ENCODE measurements around the gene TIMM23. TPM values are rescaled to one million over a fixed set of nuclear protein-coding genes. Genes with fewer than 3 reads are reported as not detected.
"Not testable (repeated sequence)": the region's sequence is repeated elsewhere in the genome, so short reads cannot be mapped to it uniquely, and the experiment has no call there.

Gene TIMM23
- total RNA-seq, 1 experiment from 2014 or later, result 85.2 TPM

DNA sequence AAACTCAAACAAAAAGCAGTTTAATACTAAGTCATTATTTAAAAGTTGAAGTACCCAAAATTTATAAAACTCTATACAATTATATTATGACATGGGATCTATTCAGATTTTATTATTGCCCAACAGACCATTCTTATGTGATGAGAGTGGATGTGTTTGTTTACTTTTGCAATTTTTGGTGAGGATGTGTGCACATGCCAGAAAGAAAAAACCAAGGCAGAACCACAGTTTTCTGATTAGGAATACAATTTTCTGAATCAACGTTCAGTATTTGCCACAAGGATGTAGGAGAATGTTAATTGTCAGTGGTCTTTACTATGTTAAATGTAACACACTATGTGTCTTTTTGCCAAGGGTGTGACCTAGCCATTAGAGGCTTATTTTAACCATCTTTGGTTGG lies 9.1 kb downstream of the TIMM23 start:
- H3K27ac Mint-ChIP-seq (ENCODE audit: low read depth, unreplicated experiment); CTCF ChIA-PET; H3K9me3 Mint-ChIP-seq (ENCODE audit: unreplicated experiment); H3K4me1 Mint-ChIP-seq (ENCODE audit: insufficient read depth, unreplicated experiment); DNase-seq (ENCODE audit: unreplicated experiment); POLR2A ChIA-PET; H3K4me3 Mint-ChIP-seq (ENCODE audit: unreplicated experiment); intact Hi-C loops (cut with micrococcal nuclease); BruUV-seq (replicated peaks); H3K27me3 Mint-ChIP-seq (ENCODE audit: insufficient read depth, unreplicated experiment): not testable (repeated sequence)
- H3K36me3 Mint-ChIP-seq (ENCODE audit: insufficient read depth, unreplicated experiment), result peaks cover 25% of the 10 kb centered on the region

GRCh38 chr10:45983538-45984186 lies 11.4 kb downstream of the TIMM23 start:
- H3K27me3 Mint-ChIP-seq (ENCODE audit: insufficient read depth, unreplicated experiment); H3K4me1 Mint-ChIP-seq (ENCODE audit: insufficient read depth, unreplicated experiment); H3K9me3 Mint-ChIP-seq (ENCODE audit: unreplicated experiment); H3K27ac Mint-ChIP-seq (ENCODE audit: low read depth, unreplicated experiment); H3K4me3 Mint-ChIP-seq (ENCODE audit: unreplicated experiment); BruUV-seq (replicated peaks); POLR2A ChIA-PET: not testable (repeated sequence)
- H3K36me3 Mint-ChIP-seq (ENCODE audit: insufficient read depth, unreplicated experiment), result peaks cover 23% of the 10 kb centered on the region
- TF ChIP-seq, protein P1, sequence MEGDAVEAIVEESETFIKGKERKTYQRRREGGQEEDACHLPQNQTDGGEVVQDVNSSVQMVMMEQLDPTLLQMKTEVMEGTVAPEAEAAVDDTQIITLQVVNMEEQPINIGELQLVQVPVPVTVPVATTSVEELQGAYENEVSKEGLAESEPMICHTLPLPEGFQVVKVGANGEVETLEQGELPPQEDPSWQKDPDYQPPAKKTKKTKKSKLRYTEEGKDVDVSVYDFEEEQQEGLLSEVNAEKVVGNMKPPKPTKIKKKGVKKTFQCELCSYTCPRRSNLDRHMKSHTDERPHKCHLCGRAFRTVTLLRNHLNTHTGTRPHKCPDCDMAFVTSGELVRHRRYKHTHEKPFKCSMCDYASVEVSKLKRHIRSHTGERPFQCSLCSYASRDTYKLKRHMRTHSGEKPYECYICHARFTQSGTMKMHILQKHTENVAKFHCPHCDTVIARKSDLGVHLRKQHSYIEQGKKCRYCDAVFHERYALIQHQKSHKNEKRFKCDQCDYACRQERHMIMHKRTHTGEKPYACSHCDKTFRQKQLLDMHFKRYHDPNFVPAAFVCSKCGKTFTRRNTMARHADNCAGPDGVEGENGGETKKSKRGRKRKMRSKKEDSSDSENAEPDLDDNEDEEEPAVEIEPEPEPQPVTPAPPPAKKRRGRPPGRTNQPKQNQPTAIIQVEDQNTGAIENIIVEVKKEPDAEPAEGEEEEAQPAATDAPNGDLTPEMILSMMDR (IDR thresholded peaks at IDR 0.05; ENCODE audit: unreplicated experiment), result peak; percentile 28
- intact Hi-C loops (cut with micrococcal nuclease), result loop anchor here (2.0 kb wide), 1 partner anchor 45 kb away; no protein-coding TSS in a partner anchor
- DNase-seq (ENCODE audit: unreplicated experiment), result peak; percentile 58
- CTCF ChIA-PET, result interaction anchor here (0.7 to 2.3 kb wide), 2 partner anchors 40 to 46 kb away, joined by 3 to 7 read pairs; no protein-coding TSS in a partner anchor

- H3K27me3 Mint-ChIP-seq (ENCODE audit: insufficient read depth, unreplicated experiment); H3K4me1 Mint-ChIP-seq (ENCODE audit: insufficient read depth, unreplicated experiment); POLR2A ChIA-PET; H3K4me3 Mint-ChIP-seq (ENCODE audit: unreplicated experiment); H3K9me3 Mint-ChIP-seq (ENCODE audit: unreplicated experiment); BruUV-seq (replicated peaks); H3K27ac Mint-ChIP-seq (ENCODE audit: low read depth, unreplicated experiment); DNase-seq (ENCODE audit: unreplicated experiment); CTCF ChIA-PET; intact Hi-C loops (cut with micrococcal nuclease): not testable (repeated sequence)
- H3K36me3 Mint-ChIP-seq (ENCODE audit: insufficient read depth, unreplicated experiment), result peaks cover 27% of the 10 kb centered on the region
Measured at GRCh38 chr10:45984473-45984872, 12.2 kb downstream of the TIMM23 start.

DNA sequence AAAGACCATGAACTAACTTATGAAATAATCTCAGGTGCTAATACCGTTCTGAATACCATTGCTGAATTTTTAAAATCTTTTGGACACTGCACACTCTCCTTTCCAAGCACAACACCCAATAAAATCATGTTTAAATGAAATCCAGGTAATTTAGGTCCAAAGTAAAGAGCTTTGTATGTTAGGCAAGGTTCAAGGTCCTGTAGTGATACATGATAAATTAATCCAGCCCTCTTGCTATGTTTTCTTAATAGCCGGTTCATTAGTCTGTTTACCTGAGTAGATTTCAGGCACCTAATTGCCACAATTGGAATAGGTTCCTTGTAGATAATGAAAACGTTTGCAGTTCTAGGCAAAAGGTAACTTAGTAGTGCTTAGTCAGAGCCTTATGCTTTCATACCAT lies 13.3 kb downstream of the TIMM23 start:
- intact Hi-C loops (cut with micrococcal nuclease); H3K4me1 Mint-ChIP-seq (ENCODE audit: insufficient read depth, unreplicated experiment); POLR2A ChIA-PET; H3K27me3 Mint-ChIP-seq (ENCODE audit: insufficient read depth, unreplicated experiment); H3K9me3 Mint-ChIP-seq (ENCODE audit: unreplicated experiment); CTCF ChIA-PET; BruUV-seq (replicated peaks); DNase-seq (ENCODE audit: unreplicated experiment); H3K4me3 Mint-ChIP-seq (ENCODE audit: unreplicated experiment): not testable (repeated sequence)
- H3K36me3 Mint-ChIP-seq (ENCODE audit: insufficient read depth, unreplicated experiment), result peaks cover 35% of the 10 kb centered on the region
- H3K27ac Mint-ChIP-seq (ENCODE audit: low read depth, unreplicated experiment), result peak overlapping the region; percentile 11

DNA sequence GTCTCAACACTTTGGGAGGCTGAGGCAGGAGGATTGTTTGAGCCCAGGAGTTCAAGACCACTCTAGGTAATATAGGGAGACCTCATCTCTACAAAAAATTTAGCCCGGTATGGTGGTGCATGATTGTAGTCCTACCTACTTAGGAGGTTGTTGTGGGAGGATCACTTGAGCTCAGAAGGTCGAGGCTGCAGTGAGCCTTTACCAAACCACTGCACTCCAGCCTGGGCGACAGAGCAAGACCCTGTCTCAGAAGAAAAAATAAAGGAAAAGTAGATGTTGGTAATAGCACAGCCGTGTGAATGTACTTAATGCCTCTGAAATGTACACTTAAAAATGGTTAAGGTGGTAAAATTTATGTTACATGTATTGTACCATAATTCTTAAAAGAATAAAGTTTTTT lies 25.3 kb downstream of the TIMM23 start:
- BruUV-seq (replicated peaks), result no TSS peak
- Mint-ChIP-seq H3K27ac (ENCODE audit: low read depth, unreplicated experiment) (no peak overlapping the region), H3K4me1 (ENCODE audit: insufficient read depth, unreplicated experiment) (peaks cover 5% of the 10 kb centered on the region), H3K4me3 (ENCODE audit: unreplicated experiment) (no peak overlapping the region), H3K27me3 (ENCODE audit: insufficient read depth, unreplicated experiment) (no peaks in the 10 kb centered on the region), H3K36me3 (ENCODE audit: insufficient read depth, unreplicated experiment) (peaks cover 80% of the 10 kb centered on the region), H3K9me3 (ENCODE audit: unreplicated experiment) (no peaks in the 10 kb centered on the region)
- TF ChIP-seq, protein P1 (IDR thresholded peaks at IDR 0.05; ENCODE audit: unreplicated experiment), result no peak
- DNase-seq (ENCODE audit: unreplicated experiment), result no peak
- POLR2A ChIA-PET, result interaction anchor here (1.0 kb wide), 1 partner anchor 9 kb away, joined by 5 read pairs; no protein-coding TSS in a partner anchor
- intact Hi-C loops (cut with micrococcal nuclease), result no loop called here
- CTCF ChIA-PET, result no interaction called here
